Karpas-422 (cell line): ENCODE data around the gene GARIN5A. TPM values are rescaled to one million over a fixed set of nuclear protein-coding genes. Genes with fewer than 3 reads are reported as not detected.

Experiments used
- DNase-seq: peaks from one replicate; pipeline ENCODE4 v3.0.0-alpha.2; 2015
- H2AFZ ChIP-seq: fragments of 200-600 bp; sonication (generic); 2 replicates; pipeline ENCODE4 v1.6.1; 2014; ENCODE audit warnings: antibody characterized with exemption, low read length, mixed read lengths
- H3K27ac ChIP-seq: fragments of 200-600 bp; sonication (generic); 2 replicates; pipeline ENCODE4 v1.5.1; 2014; ENCODE audit warnings: mild to moderate bottlenecking, low read length, moderate library complexity
- H3K27me3 ChIP-seq: fragments of 200-600 bp; sonication (generic); 2 replicates; pipeline ENCODE4 v1.6.1; 2014; ENCODE audit warnings: low read length, mixed read lengths
- H3K36me3 ChIP-seq: fragments of 200-600 bp; sonication (generic); 2 replicates; pipeline ENCODE4 v1.6.1; 2014; ENCODE audit warnings: low read length, mixed read lengths; ENCODE audit not compliant: insufficient read depth
- H3K4me1 ChIP-seq: fragments of 200-600 bp; sonication (generic); 2 replicates; pipeline ENCODE4 v1.6.1; 2014; ENCODE audit warnings: mild to moderate bottlenecking, low read length, mixed read lengths
- H3K4me2 ChIP-seq: fragments of 200-600 bp; sonication (generic); 2 replicates; pipeline ENCODE4 v1.6.1; 2014; ENCODE audit warnings: low read length, low read depth, mild to moderate bottlenecking; ENCODE audit not compliant: poor library complexity, severe bottlenecking
- H3K4me3 ChIP-seq: fragments of 200-600 bp; sonication (generic); 2 replicates; pipeline ENCODE4 v1.5.1; 2014; ENCODE audit warnings: mild to moderate bottlenecking, antibody characterized with exemption, low read length, mixed read lengths
- H3K79me2 ChIP-seq: fragments of 200-600 bp; sonication (generic); 2 replicates; pipeline ENCODE4 v1.6.1; 2014; ENCODE audit warnings: mild to moderate bottlenecking, low read length, mixed read lengths
- H3K9ac ChIP-seq: fragments of 200-600 bp; sonication (generic); 2 replicates; pipeline ENCODE4 v1.6.0; 2014; ENCODE audit warnings: low read length
- H3K9me2 ChIP-seq: fragments of 200-600 bp; sonication (generic), shearing (Covaris generic); replicated peaks from 2 replicates; pipeline ENCODE4 v1.6.0; 2014; ENCODE audit warnings: mild to moderate bottlenecking, low read length, moderate library complexity; ENCODE audit not compliant: insufficient read depth
- H3K9me3 ChIP-seq: fragments of 300-700, 200-600 bp; sonication (generic); 2 replicates; pipeline ENCODE4 v1.6.1; 2014; ENCODE audit warnings: low read length, mixed read lengths
- H4K20me1 ChIP-seq: fragments of 200-600 bp; sonication (generic); 2 replicates; pipeline ENCODE4 v1.6.1; 2014; ENCODE audit warnings: mild to moderate bottlenecking, antibody characterized with exemption, low read length, low read depth; ENCODE audit not compliant: insufficient read depth
- total RNA-seq: library from RNA; depleted of rRNA; stranded (reverse); fragments of >200 nt; shearing (Covaris generic); gene quantifications from 2 replicates; pipeline ENCODE4 v1.2.3, GENCODE V29; 2014; ENCODE audit warnings: low replicate concordance

GARIN5A gene
- total RNA-seq, 1 experiment from 2014 or later, result not detected

DNA sequence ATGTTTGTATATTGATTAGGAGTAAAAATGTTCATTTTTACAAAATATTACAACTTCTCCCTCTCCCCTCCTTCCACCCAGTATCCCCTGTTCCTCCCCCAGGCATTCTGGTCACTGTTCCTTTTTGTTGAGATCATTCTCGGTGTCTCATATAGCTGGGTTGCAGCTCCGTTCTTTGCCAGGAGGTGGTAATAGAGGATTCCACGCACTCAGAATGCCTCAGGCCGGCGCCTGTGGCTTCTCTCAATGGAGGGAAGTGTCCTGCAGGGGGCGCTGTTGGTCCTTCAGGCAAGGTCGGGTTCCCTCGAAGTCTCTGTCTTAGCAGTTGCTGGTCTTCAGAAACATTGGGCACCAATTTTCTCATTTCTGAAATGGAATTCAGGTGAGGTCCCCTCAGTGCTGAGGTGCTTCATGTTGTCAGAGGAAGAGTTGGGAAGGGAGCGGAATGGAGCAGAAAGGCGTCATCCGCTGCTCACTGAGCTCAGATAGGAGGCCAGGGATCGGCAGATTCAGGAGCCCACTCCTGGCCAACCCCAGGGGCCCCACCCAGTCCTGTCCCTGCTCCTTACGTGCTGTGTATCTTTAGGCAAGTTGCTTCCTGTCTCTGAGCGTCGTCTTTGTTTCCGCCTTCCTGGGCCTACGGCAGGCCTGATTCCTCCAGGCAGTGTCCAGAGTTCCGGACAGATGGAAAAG, 10.3 kb upstream of the GARIN5A start:
- H3K9me2 ChIP-seq, result no peaks in the 10 kb centered on the region
- DNase-seq, result peak; percentile 97

DNA sequence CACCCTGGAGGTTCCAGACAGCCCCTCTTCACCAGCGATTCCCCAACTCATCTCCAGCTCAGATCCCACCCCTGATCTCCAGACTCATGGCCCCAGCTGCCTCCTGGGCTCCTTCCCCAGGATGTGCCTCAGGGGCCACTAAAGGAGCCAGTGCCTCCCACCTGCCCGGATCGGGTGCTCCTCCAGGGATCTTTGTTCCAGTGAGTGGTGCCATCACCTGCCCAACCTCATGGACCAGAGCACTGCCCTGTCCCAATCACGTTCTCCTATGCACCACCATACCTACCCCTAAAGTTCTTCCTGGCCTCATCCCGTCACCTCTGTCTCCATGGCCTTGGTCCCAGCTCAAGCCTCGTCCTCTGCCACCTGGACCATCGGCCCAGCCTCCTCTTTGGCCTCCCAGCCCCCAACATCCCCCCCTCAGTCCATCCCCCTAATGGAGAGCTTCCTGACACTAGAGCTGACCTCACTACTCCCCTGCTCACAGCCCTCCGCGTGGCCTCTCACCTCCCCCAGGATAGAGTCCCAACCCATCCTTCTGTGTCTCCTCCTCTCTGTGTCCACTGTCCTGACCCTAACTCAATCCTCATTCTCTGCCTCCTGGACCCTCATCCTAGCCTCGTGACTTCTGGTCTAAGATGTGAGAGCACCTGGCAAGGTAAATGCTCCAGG, 8.8 kb upstream of the GARIN5A start:
- 0 out of 2 replicates have a peak, but pooled peaks cover 4% of the 10 kb centered on the region for H4K20me1 ChIP-seq
- H3K36me3 ChIP-seq, result peaks cover 30% of the 10 kb centered on the region
- no peaks in the 10 kb centered on the region for H3K4me1 ChIP-seq
- H3K4me3 ChIP-seq, result no peak overlapping the region
- H3K27ac ChIP-seq, result no peak overlapping the region
- no peaks in the 10 kb centered on the region for H3K79me2 ChIP-seq
- H3K9me3 ChIP-seq, result peaks cover 20% of the 10 kb centered on the region
- H3K4me2 ChIP-seq, result no peak overlapping the region
- H2AFZ ChIP-seq, result no peak overlapping the region
- no peaks in the 10 kb centered on the region for H3K9me2 ChIP-seq
- H3K9ac ChIP-seq, result no peak overlapping the region
- DNase-seq, result no peak
- no peaks in the 10 kb centered on the region for H3K27me3 ChIP-seq

More for the DNA sequence above, 10.3 kb upstream of the GARIN5A start:
- no peaks in the 10 kb centered on the region for H3K27me3 ChIP-seq
- no peak overlapping the region for H2AFZ ChIP-seq
- H3K79me2 ChIP-seq, result no peaks in the 10 kb centered on the region
- H3K9ac ChIP-seq, result no peak overlapping the region
- H3K4me1 ChIP-seq, result peaks cover 4% of the 10 kb centered on the region
- H3K4me2 ChIP-seq, result no peak overlapping the region
- peaks cover 20% of the 10 kb centered on the region for H3K9me3 ChIP-seq
- H3K27ac ChIP-seq, result no peak overlapping the region
- H3K4me3 ChIP-seq, result no peak overlapping the region
- H3K36me3 ChIP-seq, result peaks cover 23% of the 10 kb centered on the region
- 0 out of 2 replicates have a peak, but pooled peaks cover 4% of the 10 kb centered on the region for H4K20me1 ChIP-seq

DNA sequence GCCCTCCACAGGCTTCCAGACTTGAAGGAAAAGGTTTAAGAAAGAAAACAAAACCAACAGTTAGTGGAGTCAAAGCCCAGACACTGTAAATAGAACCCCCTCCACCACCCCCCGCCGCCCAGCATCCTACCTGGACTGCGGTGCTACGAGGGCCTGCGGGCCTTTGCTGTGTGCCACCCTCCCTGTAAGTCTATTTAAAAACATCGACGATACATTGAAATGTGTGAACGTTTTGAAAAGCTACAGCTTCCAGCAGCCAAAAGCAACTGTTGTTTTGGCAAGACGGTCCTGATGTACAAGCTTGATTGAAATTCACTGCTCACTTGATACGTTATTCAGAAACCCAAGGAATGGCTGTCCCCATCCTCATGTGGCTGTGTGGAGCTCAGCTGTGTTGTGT, 6.3 kb upstream of the GARIN5A start:
- H3K4me2 ChIP-seq, result no peak overlapping the region
- no peaks in the 10 kb centered on the region for H3K4me1 ChIP-seq
- H3K9me3 ChIP-seq, result peaks cover 27% of the 10 kb centered on the region
- no peak overlapping the region for H3K4me3 ChIP-seq
- H3K27ac ChIP-seq, result no peak overlapping the region
- DNase-seq, result no peak
- no peak overlapping the region for H2AFZ ChIP-seq
- 0 out of 2 replicates have a peak, but pooled peaks cover 4% of the 10 kb centered on the region for H4K20me1 ChIP-seq
- no peaks in the 10 kb centered on the region for H3K9me2 ChIP-seq
- peaks cover 14% of the 10 kb centered on the region for H3K79me2 ChIP-seq
- peaks cover 55% of the 10 kb centered on the region for H3K36me3 ChIP-seq
- no peaks in the 10 kb centered on the region for H3K27me3 ChIP-seq
- no peak overlapping the region for H3K9ac ChIP-seq

DNA sequence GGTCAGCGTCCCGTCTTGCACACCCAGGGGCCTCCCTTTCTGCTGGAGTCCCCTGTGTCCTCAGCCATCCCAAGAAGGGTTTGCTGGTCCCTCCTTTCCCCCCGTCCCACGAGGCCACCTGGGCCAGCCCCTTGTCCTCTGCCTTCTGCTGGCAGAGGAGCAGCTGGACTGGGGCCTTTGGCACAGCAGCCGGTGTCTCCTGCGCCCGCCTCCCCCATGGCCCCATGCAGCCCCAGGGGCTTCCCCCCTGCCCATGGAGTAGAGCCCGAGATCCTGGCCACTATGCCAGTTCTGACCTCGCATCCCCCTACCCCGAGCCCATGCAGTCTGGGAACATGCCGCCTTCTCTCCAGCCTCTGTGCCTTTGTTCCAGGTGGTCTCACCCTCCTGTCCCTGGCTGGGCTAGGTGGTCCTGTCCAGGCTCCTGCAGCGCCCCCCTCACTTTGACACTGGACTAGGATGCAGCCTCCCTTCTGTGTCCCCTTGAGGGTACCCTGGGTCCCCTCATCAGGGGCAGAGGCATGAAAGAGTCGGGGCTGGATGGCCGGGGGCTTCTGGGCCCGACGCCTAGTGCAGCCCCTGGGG, 5.7 kb upstream of the GARIN5A start:
- no peak for DNase-seq
- 0 out of 2 replicates have a peak, but pooled peaks cover 3% of the 10 kb centered on the region for H4K20me1 ChIP-seq
- H3K79me2 ChIP-seq, result peaks cover 19% of the 10 kb centered on the region

DNA sequence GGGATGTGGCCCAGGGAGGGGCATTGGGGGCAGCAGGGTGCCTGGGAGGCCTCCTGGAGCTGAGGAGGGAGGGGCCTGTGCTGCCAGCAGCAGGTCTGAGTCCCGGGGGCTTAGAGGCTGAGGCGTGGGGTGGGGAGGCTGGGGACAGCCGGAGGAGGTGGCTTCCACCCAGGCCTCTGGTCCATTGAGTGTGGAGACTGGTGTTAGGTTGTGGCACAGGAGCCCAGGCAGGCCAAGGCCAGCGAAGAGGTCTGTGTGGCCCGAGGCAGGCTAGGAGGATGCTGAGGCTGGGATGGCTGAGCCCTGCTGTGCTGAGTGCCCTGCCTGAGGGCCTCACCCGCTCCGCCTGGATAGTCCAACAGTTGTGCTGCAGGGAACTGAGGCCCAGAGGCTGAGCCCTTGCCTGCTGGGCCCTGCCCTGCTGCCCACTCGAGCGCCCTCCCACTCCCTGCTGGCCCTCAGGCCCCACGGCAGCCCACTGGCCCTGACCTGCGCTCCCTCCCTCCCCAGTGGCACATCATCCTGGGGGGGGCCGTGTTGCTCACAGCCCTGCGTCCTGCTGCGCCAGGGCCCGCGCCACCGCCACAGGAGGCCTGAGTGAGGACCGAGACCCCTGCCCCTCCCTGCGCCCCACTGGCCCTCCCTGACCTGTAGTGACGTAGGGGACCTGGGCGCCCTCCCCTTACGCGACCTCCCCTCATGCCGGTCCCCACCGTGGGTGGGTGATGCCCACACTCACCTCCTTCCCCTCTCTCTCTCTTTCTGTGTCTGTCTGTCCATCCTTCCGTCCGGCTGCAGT, 4.9 kb upstream of the GARIN5A start:
- DNase-seq, result no peak
- Histone ChIP-seq H2AFZ (no peak overlapping the region), H3K4me2 (no peak overlapping the region), H3K4me3 (no peak overlapping the region), H3K9me3 (peaks cover 28% of the 10 kb centered on the region), H3K9ac (no peak overlapping the region), H3K4me1 (peaks cover 8% of the 10 kb centered on the region), H3K27ac (no peak overlapping the region), H3K79me2 (peaks cover 27% of the 10 kb centered on the region), H4K20me1 (no peaks in the 10 kb centered on the region), H3K36me3 (peaks cover 61% of the 10 kb centered on the region), H3K27me3 (no peaks in the 10 kb centered on the region), H3K9me2 (no peaks in the 10 kb centered on the region)

More for the DNA sequence above, 5.7 kb upstream of the GARIN5A start:
- Histone ChIP-seq H3K27me3 (no peaks in the 10 kb centered on the region), H3K9me2 (no peaks in the 10 kb centered on the region), H3K4me2 (no peak overlapping the region), H3K27ac (no peak overlapping the region), H3K4me1 (peaks cover 3% of the 10 kb centered on the region), H3K4me3 (no peak overlapping the region), H3K9ac (no peak overlapping the region), H3K9me3 (peaks cover 30% of the 10 kb centered on the region), H2AFZ (no peak overlapping the region), H3K36me3 (peaks cover 61% of the 10 kb centered on the region)

DNA sequence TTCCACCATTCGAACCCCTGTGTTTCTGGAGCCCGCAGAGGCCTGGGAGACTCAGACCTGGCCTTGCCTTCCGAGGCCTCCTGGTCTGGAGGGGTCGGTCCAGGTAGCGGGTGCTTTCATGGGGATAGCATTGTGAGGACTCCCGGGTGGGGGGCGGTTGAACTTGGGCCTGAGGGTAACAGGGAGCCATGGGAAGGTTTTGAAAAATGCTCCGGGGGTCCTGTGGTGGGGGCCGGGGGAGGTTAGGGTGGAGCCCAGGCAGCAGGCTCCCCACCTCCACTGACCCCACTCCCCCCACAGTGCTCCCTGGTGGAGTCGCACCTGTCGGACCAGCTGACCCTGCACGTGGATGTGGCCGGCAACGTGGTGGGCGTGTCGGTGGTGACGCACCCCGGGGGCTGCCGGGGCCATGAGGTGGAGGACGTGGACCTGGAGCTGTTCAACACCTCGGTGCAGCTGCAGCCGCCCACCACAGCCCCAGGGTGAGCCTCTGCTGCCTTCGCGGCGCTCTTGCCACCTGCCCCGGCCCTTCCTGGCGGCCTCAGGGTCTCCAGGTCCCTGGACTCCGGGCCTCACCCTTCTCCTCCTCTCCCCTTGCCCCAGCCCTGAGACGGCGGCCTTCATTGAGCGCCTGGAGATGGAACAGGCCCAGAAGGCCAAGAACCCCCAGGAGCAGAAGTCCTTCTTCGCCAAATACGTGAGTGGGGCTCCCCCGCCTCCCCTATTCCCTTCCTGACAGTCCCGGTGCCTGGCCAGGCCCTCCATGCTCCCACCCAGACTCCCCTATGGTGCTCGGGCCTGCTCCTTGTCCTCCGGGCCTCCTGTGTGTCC, 3.8 kb upstream of the GARIN5A start:
- Histone ChIP-seq H3K4me2 (no peak overlapping the region), H3K9me3 (peaks cover 18% of the 10 kb centered on the region), H3K9ac (no peak overlapping the region), H3K36me3 (peaks cover 61% of the 10 kb centered on the region), H3K79me2 (peaks cover 29% of the 10 kb centered on the region), H3K4me3 (no peak overlapping the region), H3K4me1 (peaks cover 8% of the 10 kb centered on the region), H3K27me3 (no peaks in the 10 kb centered on the region), H3K9me2 (no peaks in the 10 kb centered on the region), H4K20me1 (no peaks in the 10 kb centered on the region), H3K27ac (no peak overlapping the region), H2AFZ (no peak overlapping the region)
- DNase-seq, result no peak

DNA sequence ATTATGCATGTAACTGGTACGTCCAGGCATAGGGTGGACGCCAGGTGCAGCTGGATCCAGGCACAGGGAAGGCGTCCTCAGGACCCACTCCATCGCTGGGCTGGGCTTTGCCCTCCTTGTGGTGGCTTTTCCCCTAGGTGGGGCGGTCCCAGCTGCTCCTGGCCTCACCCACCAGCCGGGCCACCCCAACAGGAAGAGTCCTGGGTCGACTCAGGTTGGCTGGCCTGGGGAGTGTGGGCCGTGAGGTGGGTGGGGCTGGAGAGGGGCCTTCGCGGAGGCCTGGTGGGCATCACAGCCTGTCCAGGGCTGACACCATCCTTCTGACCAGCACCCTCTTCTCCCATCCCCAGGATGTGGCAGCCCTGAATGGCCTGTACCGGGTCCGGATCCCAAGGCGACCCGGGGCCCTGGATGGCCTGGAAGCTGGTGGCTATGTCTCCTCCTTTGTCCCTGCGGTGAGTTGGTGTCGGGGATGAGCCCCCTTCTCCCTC, 3.2 kb upstream of the GARIN5A start:
- no peak overlapping the region for H3K9ac ChIP-seq
- peaks cover 11% of the 10 kb centered on the region for H3K9me3 ChIP-seq
- no peak overlapping the region for H3K4me2 ChIP-seq
- H3K27me3 ChIP-seq, result no peaks in the 10 kb centered on the region
- H3K4me3 ChIP-seq, result no peak overlapping the region
- H3K4me1 ChIP-seq, result peaks cover 8% of the 10 kb centered on the region
- peaks cover 29% of the 10 kb centered on the region for H3K79me2 ChIP-seq
- H3K36me3 ChIP-seq, result peaks cover 60% of the 10 kb centered on the region
- H4K20me1 ChIP-seq, result no peaks in the 10 kb centered on the region
- no peak for DNase-seq
- no peak overlapping the region for H3K27ac ChIP-seq
- no peak overlapping the region for H2AFZ ChIP-seq
- H3K9me2 ChIP-seq, result no peaks in the 10 kb centered on the region
